Epithelial cell of esophagus (primary cell): ENCODE results near the gene IFNGR2.

Experiments
- DNase-seq: peaks from one replicate; pipeline ENCODE4 v3.0.0; 2010; ENCODE audit warnings: low read depth
- H3K4me3 ChIP-seq: 2 replicates; pipeline ENCODE4 v1.5.1; 2011; ENCODE audit warnings: mild to moderate bottlenecking, low read length, control low read depth
- CTCF ChIP-seq: IDR thresholded peaks from 2 replicates; pipeline ENCODE4 v1.5.1; 2011; ENCODE audit warnings: low read depth, mild to moderate bottlenecking, low read length, control low read depth, inconsistent platforms; ENCODE audit not compliant: insufficient read depth; ENCODE audit errors: missing control alignments

The IFNGR2 gene

GRCh38 chr21:33394260-33394659, 9.0 kb upstream of the IFNGR2 start:
- TF ChIP-seq CTCF, result no peak
- DNase-seq, result peak; percentile 23
- H3K4me3 ChIP-seq, result no peak overlapping the region

GRCh38 chr21:33395891-33396331, 7.3 kb upstream of the IFNGR2 start:
- H3K4me3 ChIP-seq, result no peak overlapping the region
- no peak for TF ChIP-seq CTCF
- DNase-seq, result no peak

- no peak overlapping the region for H3K4me3 ChIP-seq
- no peak for TF ChIP-seq CTCF
- DNase-seq, result no peak
Measured at GRCh38 chr21:33396436-33396835, 6.8 kb upstream of the IFNGR2 start.

GRCh38 chr21:33396951-33397350, 6.3 kb upstream of the IFNGR2 start:
- peak; percentile 40 for DNase-seq
- H3K4me3 ChIP-seq, result no peak overlapping the region
- TF ChIP-seq CTCF, result no peak

- TF ChIP-seq CTCF, result no peak
- DNase-seq, result no peak
- no peak overlapping the region for H3K4me3 ChIP-seq
Measured at GRCh38 chr21:33397717-33398116, 5.5 kb upstream of the IFNGR2 start.

- TF ChIP-seq CTCF, result no peak
- no peak for DNase-seq
- H3K4me3 ChIP-seq, result no peak overlapping the region
Measured at GRCh38 chr21:33398361-33398760, 4.9 kb upstream of the IFNGR2 start.

- no peak for DNase-seq
- H3K4me3 ChIP-seq, result no peak overlapping the region
- TF ChIP-seq CTCF, result no peak
Measured at GRCh38 chr21:33401630-33401992, 1.6 kb upstream of the IFNGR2 start.
